GM12878 (cell line): ENCODE results near the gene TP73. TPM values are rescaled to one million over a fixed set of nuclear protein-coding genes. Genes with fewer than 3 reads are reported as not detected.

Source experiments
- ATAC-seq: fragments of 200-7000 bp; cut with Tn5 transposase; 3 replicates; pipeline ENCODE4 v1.9.1; 2020; ENCODE audit warnings: mild to moderate bottlenecking, moderate library complexity
- BruUV-seq: library from RNA; stranded (reverse); fragments of 400-500 nt; replicated peaks from 2 replicates; lab custom pipeline; 2021; lab: Mats Ljungman, UMichigan
- CTCF ChIA-PET: fragments of 300-600 bp; sonication (Branson Sonifier 250); formaldehyde crosslinking; extraction: SDS; loops from one replicate; lab custom pipeline; 2021; ENCODE audit warnings: inconsistent platforms; lab: Yijun Ruan, JAX
- POLR2A ChIA-PET: fragments of 350-600 bp; formaldehyde crosslinking; extraction: SDS; loops from one replicate; lab custom pipeline; 2021; ENCODE audit warnings: inconsistent platforms; lab: Charles Lee
- RAD21 ChIA-PET: fragments of 300-600 bp; sonication (Branson Sonifier 250); formaldehyde crosslinking; loops from one replicate; lab custom pipeline; 2023; ENCODE audit warnings: antibody characterized with exemption; ENCODE audit not compliant: unreplicated experiment; lab: Charles Lee
- SMC1A ChIA-PET: fragments of 300-600 bp; sonication (Branson Sonifier 250); formaldehyde crosslinking; loops from one replicate; lab custom pipeline; 2023; ENCODE audit not compliant: unreplicated experiment, uncharacterized antibody; lab: Charles Lee
- DNase-seq: peaks from one replicate; pipeline ENCODE4 v3.0.0-alpha.2; 2011; ENCODE audit warnings: low read depth, low spot score
- FAIRE-seq: peaks from 3 replicates; lab custom pipeline; 2011; peaks lifted over from hg19 to GRCh38; lab: Jason Lieb, UNC
- H2AFZ ChIP-seq: 2 replicates; pipeline ENCODE4 v1.6.0; 2011; ENCODE audit warnings: low read depth, low read length, control low read depth; ENCODE audit not compliant: control insufficient read depth
- H3K27ac ChIP-seq: 2 replicates; pipeline ENCODE4 v1.5.1; 2011; ENCODE audit warnings: control low read depth; ENCODE audit not compliant: control insufficient read depth, insufficient read depth
- H3K27me3 ChIP-seq, 2 experiments: replicated peaks in 1 of 2; 2 replicates each; pipeline versions ENCODE4 v1.6.0 to v1.6.1; 2011; ENCODE audit warnings: low read length in 1 of 2; ENCODE audit not compliant: control insufficient read depth in 2 of 2, insufficient read depth in 2 of 2
- H3K36me3 ChIP-seq, 2 experiments: 2 replicates each; pipeline ENCODE4 v1.5.1; 2011; ENCODE audit warnings: low read length in 1 of 2; ENCODE audit not compliant: control insufficient read depth in 2 of 2, insufficient read depth in 2 of 2
- H3K4me1 ChIP-seq: 2 replicates; pipeline ENCODE4 v1.6.1; 2011; ENCODE audit warnings: mild to moderate bottlenecking, low read length, moderate library complexity, mixed read lengths; ENCODE audit not compliant: control insufficient read depth, insufficient read depth
- H3K4me2 ChIP-seq: 2 replicates; pipeline ENCODE4 v1.6.0; 2011; ENCODE audit warnings: control low read depth; ENCODE audit not compliant: control insufficient read depth, insufficient read depth
- H3K4me3 ChIP-seq: fragments of 200-600 bp; sonication (generic); 2 replicates; pipeline ENCODE4 v1.5.1; 2016
- H3K79me2 ChIP-seq: 2 replicates; pipeline ENCODE4 v1.6.0; 2011; ENCODE audit warnings: low read length; ENCODE audit not compliant: control insufficient read depth, insufficient read depth
- H3K9ac ChIP-seq: 2 replicates; pipeline ENCODE4 v1.8.0; 2011; ENCODE audit warnings: low read length, control low read depth, mixed read lengths; ENCODE audit not compliant: control insufficient read depth, insufficient read depth
- H3K9me3 ChIP-seq: replicated peaks from 3 replicates; pipeline ENCODE4 v1.5.1; 2011; ENCODE audit warnings: mild to moderate bottlenecking, low read length; ENCODE audit not compliant: control insufficient read depth, insufficient read depth
- H4K20me1 ChIP-seq: 2 replicates; pipeline ENCODE4 v1.6.0; 2011; ENCODE audit not compliant: control insufficient read depth, insufficient read depth
- CHD1 ChIP-seq: IDR thresholded peaks from 2 replicates; pipeline ENCODE4 v1.6.1; 2012; ENCODE audit warnings: low read depth, low read length, improper control_type of control experiment
- EGR1 ChIP-seq, 2 experiments: IDR thresholded peaks; 1 replicate in 1 of 2; 2 replicates in 1 of 2; pipeline ENCODE4 v1.6.1; 2011 to 2012; ENCODE audit warnings: low read depth in 2 of 2, low read length in 2 of 2, borderline replicate concordance in 1 of 2, mild to moderate bottlenecking in 1 of 2, moderate library complexity in 1 of 2
- FOXK2 ChIP-seq: fragments of 450-650 bp; IDR thresholded peaks from 2 replicates; pipeline ENCODE4 v1.6.1; 2017; ENCODE audit warnings: mild to moderate bottlenecking, moderate library complexity
- FOXM1 ChIP-seq: IDR thresholded peaks from 2 replicates; pipeline ENCODE4 v1.6.1; 2012; ENCODE audit warnings: low read depth, mild to moderate bottlenecking, inconsistent platforms, low read length, moderate library complexity
- HDGF ChIP-seq: fragments of 450-650 bp; IDR thresholded peaks from 2 replicates; pipeline ENCODE4 v1.6.1; 2016; ENCODE audit warnings: antibody characterized with exemption
- IRF3 ChIP-seq: fragments of 450-650 bp; IDR thresholded peaks from 2 replicates; pipeline ENCODE4 v1.6.1; 2014; ENCODE audit warnings: mild to moderate bottlenecking
- IRF4 ChIP-seq: IDR thresholded peaks from 2 replicates; pipeline ENCODE4 v1.6.1; 2011; ENCODE audit warnings: low read depth, low read length
- NFYB ChIP-seq: IDR thresholded peaks from 2 replicates; pipeline ENCODE4 v1.6.1; 2011; ENCODE audit warnings: low read depth, mild to moderate bottlenecking, low read length, improper control_type of control experiment, moderate library complexity; ENCODE audit not compliant: insufficient read depth
- NR2C1 ChIP-seq: fragments of 450-650 bp; IDR thresholded peaks from 2 replicates; pipeline ENCODE4 v1.6.1; 2017; ENCODE audit warnings: antibody characterized with exemption, mild to moderate bottlenecking, moderate library complexity
- PAX8 ChIP-seq: fragments of 450-650 bp; IDR thresholded peaks from 2 replicates; pipeline ENCODE4 v1.6.1; 2017; ENCODE audit warnings: mild to moderate bottlenecking, moderate library complexity
- RAD21 ChIP-seq: IDR thresholded peaks from 2 replicates; pipeline ENCODE4 v1.6.1; 2011; ENCODE audit warnings: mild to moderate bottlenecking, low read depth, low read length, moderate library complexity; ENCODE audit not compliant: insufficient read depth
- SUPT20H ChIP-seq: IDR thresholded peaks from 2 replicates; pipeline ENCODE4 v1.6.1; 2011; ENCODE audit warnings: low read depth, mild to moderate bottlenecking, low read length, moderate library complexity, borderline replicate concordance; ENCODE audit not compliant: control insufficient read depth
- USF1 ChIP-seq: IDR thresholded peaks from 2 replicates; pipeline ENCODE4 v1.6.1; 2011; ENCODE audit warnings: borderline replicate concordance, low read depth, mild to moderate bottlenecking, moderate library complexity, mixed read lengths, low read length; ENCODE audit not compliant: insufficient read depth; ENCODE audit errors: extremely low read length
- ZBED1 ChIP-seq: IDR thresholded peaks from 2 replicates; pipeline ENCODE4 v1.6.1; 2016; ENCODE audit warnings: borderline replicate concordance
- ZNF24 ChIP-seq: fragments of 450-650 bp; IDR thresholded peaks from 2 replicates; pipeline ENCODE4 v1.6.1; 2017; ENCODE audit warnings: antibody characterized with exemption, mild to moderate bottlenecking
- ZNF274 ChIP-seq: IDR thresholded peaks from one replicate; pipeline ENCODE4 v1.8.0; 2011; ENCODE audit not compliant: insufficient read length, insufficient read depth
- WGBS: methylation state at CpG from one replicate; pipeline ENCODE4 v1.1.6; 2016; ENCODE audit warnings: low lambda C conversion rate; ENCODE audit not compliant: insufficient replicate concordance, insufficient coverage; ENCODE audit errors: missing lambda C conversion rate; 5-methylcytosine and 5-hydroxymethylcytosine counted together
- in situ Hi-C: fragments of 300-500 bp; cut with MboI; formaldehyde crosslinking; loops from 9 replicates; pipeline ENCODE4 v1.14.3; 2018; ENCODE audit warnings: mixed read lengths
- intact Hi-C: fragments of 100-400 bp; cut with micrococcal nuclease; formaldehyde crosslinking; loops from one replicate; pipeline ENCODE4 v1.14.2; 2022; ENCODE audit not compliant: unreplicated experiment
- polyA plus RNA-seq, 11 experiments: library from polyadenylated mRNA; depleted of rRNA in 4 of 11; unstranded in 6 of 11; stranded (reverse) in 5 of 11; fragments of >200 nt; fragmentation: Nextera tagmentation in 4 of 11; fragmentation: Illumina TruSeq in 1 of 11; extraction: Ambion mirVana in 4 of 11; extraction: Trizol in 1 of 11; gene quantifications; 1 replicate in 1 of 11; 2 replicates in 10 of 11; pipeline versions ENCODE4 v1.2.1 to v1.2.3, GENCODE V29; 2011 to 2016; ENCODE audit warnings: inconsistent platforms in 2 of 11, missing spikeins in 2 of 11, low read depth in 1 of 11
- total RNA-seq, 4 experiments: library from RNA; depleted of rRNA in 3 of 4; stranded (reverse); fragments of >200 nt in 3 of 4; fragmentation: Illumina TruSeq in 1 of 4; extraction: Trizol in 1 of 4; gene quantifications; 2 replicates each; pipeline versions ENCODE4 v1.2.1 to v1.2.3, GENCODE V29; 2013 to 2021
- TF ChIP-seq, protein P1 (sequence below): fragments of 450-650 bp; IDR thresholded peaks from 2 replicates; pipeline ENCODE4 v1.6.1; 2016; ENCODE audit warnings: mild to moderate bottlenecking

Gene TP73
- total and polyA plus RNA-seq, 10 of the 15 experiments (the other 5 are each of a cell fraction or from before 2014, with no cell fraction given) = 0.08 to 54.2 (median 14.9) TPM

GRCh38 chr1:3776231-3776961, 124.1 kb downstream of the TP73 start:
- intact Hi-C loops = loop anchor here (1.0 kb wide), 1 partner anchor 25 kb away; no protein-coding TSS in a partner anchor
- in situ Hi-C loops = no loop called here
- no peak overlapping the region for H2AFZ ChIP-seq
- no peaks in the 10 kb centered on the region for H3K79me2 ChIP-seq
- CTCF ChIA-PET = interaction anchor here (0.9 to 1.5 kb wide), 8 partner anchors 8 to 131 kb away, joined by 3 to 8 read pairs (median 4); partner anchors contain the start of gene LRRC47
- RAD21 ChIA-PET = interaction anchor here (0.7 to 1.5 kb wide), 4 partner anchors 20 to 123 kb away, joined by 3 to 12 read pairs (median 4); partner anchors contain the start of genes C1orf174 and LRRC47
- SMC1A ChIA-PET = no interaction called here
- H3K9me3 ChIP-seq = no peaks in the 10 kb centered on the region
- H3K36me3 ChIP-seq = peaks cover 3 to 12% of the 10 kb centered on the region in 2 experiments; a peak in 3 of 4 replicates
- DNase-seq = no peak
- no peak overlapping the region for H3K4me3 ChIP-seq
- BruUV-seq = no TSS peak
- peaks cover 15% of the 10 kb centered on the region for H3K4me1 ChIP-seq
- H3K27ac ChIP-seq = no peak overlapping the region
- 77% methylated on average over 19 of the region's 21 CpGs for WGBS
- FAIRE-seq = no peak
- TF ChIP-seq EGR1 (IDR thresholded peaks at IDR 0.05; ENCODE audit: borderline replicate concordance in 1 of 2, low read depth in 2 of 2, low read length in 2 of 2) (no peak), IRF4 (no peak), FOXK2 (no peak), SUPT20H (no peak), USF1 (no peak), NFYB (no peak), IRF3 (no peak), FOXM1 (no peak), NR2C1 (no peak), ZBED1 (no peak), ZNF274 (no peak), RAD21 (no peak), PAX8 (no peak), HDGF (no peak), CHD1 (no peak), ZNF24 (no peak)
- TF ChIP-seq, protein P1, sequence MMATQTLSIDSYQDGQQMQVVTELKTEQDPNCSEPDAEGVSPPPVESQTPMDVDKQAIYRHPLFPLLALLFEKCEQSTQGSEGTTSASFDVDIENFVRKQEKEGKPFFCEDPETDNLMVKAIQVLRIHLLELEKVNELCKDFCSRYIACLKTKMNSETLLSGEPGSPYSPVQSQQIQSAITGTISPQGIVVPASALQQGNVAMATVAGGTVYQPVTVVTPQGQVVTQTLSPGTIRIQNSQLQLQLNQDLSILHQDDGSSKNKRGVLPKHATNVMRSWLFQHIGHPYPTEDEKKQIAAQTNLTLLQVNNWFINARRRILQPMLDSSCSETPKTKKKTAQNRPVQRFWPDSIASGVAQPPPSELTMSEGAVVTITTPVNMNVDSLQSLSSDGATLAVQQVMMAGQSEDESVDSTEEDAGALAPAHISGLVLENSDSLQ = no peak
- no peak for ATAC-seq
- H3K27me3 ChIP-seq = no peaks in the 10 kb centered on the region
- POLR2A ChIA-PET = interaction anchor here (1.3 kb wide), 1 partner anchor 20 kb away, joined by 4 read pairs; the partner anchor contains the start of gene LRRC47
- no peaks in the 10 kb centered on the region for H4K20me1 ChIP-seq
- no peak overlapping the region for H3K4me2 ChIP-seq
- H3K9ac ChIP-seq = no peak overlapping the region
